Neutrophil (primary cell): ENCODE measurements around the gene HLA-DOB.

Experiments used
- H3K27ac ChIP-seq: fragments of 200-600 bp; sonication (generic); 2 replicates; pipeline ENCODE4 v1.5.1; 2016; ENCODE audit warnings: mild to moderate bottlenecking, moderate library complexity
- H3K27me3 ChIP-seq: fragments of 200-600 bp; sonication (generic); 2 replicates; pipeline ENCODE4 v1.6.0; 2016; ENCODE audit warnings: mild to moderate bottlenecking
- H3K36me3 ChIP-seq: fragments of 200-600 bp; sonication (generic); 2 replicates; pipeline ENCODE4 v1.5.1; 2017
- H3K4me1 ChIP-seq, 2 experiments: fragments of 200-600 bp in 1 of 2; sonication (generic) in 1 of 2; 1 replicate in 1 of 2; 2 replicates in 1 of 2; pipeline versions ENCODE4 v1.5.1 to v1.6.1; 2013 to 2016; ENCODE audit warnings: low read depth in 1 of 2, low read length in 1 of 2, mild to moderate bottlenecking in 1 of 2, moderate library complexity in 1 of 2; ENCODE audit not compliant: control insufficient read depth in 1 of 2, insufficient read depth in 1 of 2
- H3K4me3 ChIP-seq, 2 experiments: fragments of 200-600 bp in 1 of 2; sonication (generic) in 1 of 2; 1 replicate in 1 of 2; 2 replicates in 1 of 2; pipeline ENCODE4 v1.5.1; 2013 to 2016; ENCODE audit warnings: low read depth in 1 of 2, low read length in 1 of 2, mild to moderate bottlenecking in 1 of 2, moderate library complexity in 1 of 2
- H3K9me3 ChIP-seq: fragments of 200-600 bp; sonication (generic); 2 replicates; pipeline ENCODE4 v1.5.1; 2016
- CTCF ChIP-seq: fragments of 200-600 bp; sonication (generic); IDR thresholded peaks from 2 replicates; pipeline ENCODE4 v1.5.1; 2016; ENCODE audit warnings: antibody characterized with exemption

The HLA-DOB gene

GRCh38 chr6:32837651-32838113 is 20.9 kb upstream of the HLA-DOB start:
- peak overlapping the region; percentile 74 to 88 for H3K4me3 ChIP-seq
- peak overlapping the region; percentile 98 for H3K27ac ChIP-seq
- H3K27me3 ChIP-seq, result no peaks in the 10 kb centered on the region
- H3K36me3 ChIP-seq, result peaks cover 69% of the 10 kb centered on the region
- no peaks in the 10 kb centered on the region for H3K9me3 ChIP-seq
- H3K4me1 ChIP-seq, result peaks cover 23 to 38% of the 10 kb centered on the region in 2 experiments
- TF ChIP-seq CTCF, result no peak

- H3K27ac ChIP-seq, result no peak overlapping the region
- H3K36me3 ChIP-seq, result peaks cover 69% of the 10 kb centered on the region
- H3K9me3 ChIP-seq, result no peaks in the 10 kb centered on the region
- no peaks in the 10 kb centered on the region for H3K27me3 ChIP-seq
- TF ChIP-seq CTCF, result no peak
- no peak overlapping the region for H3K4me3 ChIP-seq
- H3K4me1 ChIP-seq, result peaks cover 15 to 30% of the 10 kb centered on the region in 2 experiments
These were observed 20.1 kb upstream of the HLA-DOB start for GRCh38 chr6:32836873-32837272.

GRCh38 chr6:32835167-32835893 is 18.5 kb upstream of the HLA-DOB start:
- Histone ChIP-seq H3K36me3 (peaks cover 69% of the 10 kb centered on the region), H3K27me3 (no peaks in the 10 kb centered on the region), H3K27ac (no peak overlapping the region), H3K4me3 (no peak overlapping the region), H3K9me3 (no peaks in the 10 kb centered on the region), H3K4me1 (peaks cover 13 to 24% of the 10 kb centered on the region in 2 experiments)
- TF ChIP-seq CTCF, result no peak

- Histone ChIP-seq H3K9me3 (no peaks in the 10 kb centered on the region), H3K4me1 (peaks cover 10 to 13% of the 10 kb centered on the region in 2 experiments), H3K27ac (no peak overlapping the region), H3K36me3 (peaks cover 81% of the 10 kb centered on the region), H3K4me3 (no peak overlapping the region), H3K27me3 (no peaks in the 10 kb centered on the region)
- no peak for TF ChIP-seq CTCF
These were observed 16.9 kb upstream of the HLA-DOB start for GRCh38 chr6:32833664-32834063.

- Histone ChIP-seq H3K4me1 (peaks cover 4% of the 10 kb centered on the region in 2 experiments), H3K4me3 (no peak overlapping the region), H3K36me3 (peaks cover 92% of the 10 kb centered on the region), H3K27me3 (no peaks in the 10 kb centered on the region), H3K9me3 (no peaks in the 10 kb centered on the region), H3K27ac (no peak overlapping the region)
- TF ChIP-seq CTCF, result no peak
These were observed 15.7 kb upstream of the HLA-DOB start for GRCh38 chr6:32832535-32832934.
